CD4-positive, alpha-beta T cell (primary cell): ENCODE measurements around the gene GFM2. TPM values are rescaled to one million over a fixed set of nuclear protein-coding genes. Genes with fewer than 3 reads are reported as not detected.

Experiments
- ATAC-seq: fragments of 200-7000 bp; cut with Tn5 transposase; one replicate; pipeline ENCODE4 v1.10.0; 2022; ENCODE audit warnings: mild to moderate bottlenecking; ENCODE audit not compliant: poor library complexity
- CTCF ChIA-PET: fragments of 350-600 bp; sonication (Branson Sonifier 250); formaldehyde crosslinking; loops from one replicate; lab custom pipeline; 2021; ENCODE audit warnings: antibody characterized with exemption, inconsistent platforms; lab: Charles Lee
- POLR2A ChIA-PET: fragments of 350-600 bp; sonication (Branson Sonifier 250); formaldehyde crosslinking; loops from one replicate; lab custom pipeline; 2021; ENCODE audit warnings: antibody characterized with exemption, inconsistent platforms; lab: Charles Lee
- DNase-seq, 14 experiments: peaks; one replicate each; pipeline ENCODE4 v3.0.0-alpha.2; 2013 to 2020; ENCODE audit warnings: mixed read lengths in 2 of 14
- H3K27ac ChIP-seq, 2 donors: one replicate each; pipeline versions ENCODE4 v1.5.1 to v1.7.0; 2013; ENCODE audit warnings: low read length in 2 of 2, low read depth in 1 of 2, mild to moderate bottlenecking in 1 of 2
- H3K27me3 ChIP-seq, 2 experiments: 1 replicate in 1 of 2; 2 replicates in 1 of 2; pipeline versions ENCODE4 v1.6.1 to v1.7.0; 2013; ENCODE audit warnings: low read length in 2 of 2, control low read depth in 1 of 2, mild to moderate bottlenecking in 1 of 2, moderate library complexity in 1 of 2; ENCODE audit not compliant: insufficient read depth in 2 of 2, control insufficient read depth in 1 of 2
- H3K36me3 ChIP-seq: one replicate; pipeline ENCODE4 v1.6.1; 2013; ENCODE audit warnings: low read length, control low read depth; ENCODE audit not compliant: insufficient read depth
- H3K4me1 ChIP-seq: one replicate; pipeline ENCODE4 v1.6.1; 2013; ENCODE audit warnings: low read length, control low read depth; ENCODE audit not compliant: insufficient read depth
- H3K4me3 ChIP-seq: one replicate; pipeline ENCODE4 v1.5.1; 2013; ENCODE audit warnings: mild to moderate bottlenecking, low read length, moderate library complexity
- H3K9me3 ChIP-seq, 2 experiments: 1 replicate in 1 of 2; 2 replicates in 1 of 2; pipeline versions ENCODE4 v1.6.1 to v1.7.0; 2013; ENCODE audit warnings: low read length in 2 of 2, mild to moderate bottlenecking in 2 of 2, control low read depth in 1 of 2, moderate library complexity in 1 of 2; ENCODE audit not compliant: control insufficient read depth in 1 of 2, insufficient read depth in 1 of 2
- H3K27ac Mint-ChIP-seq: one replicate; pipeline ENCODE4 v1.8.0; 2020; ENCODE audit warnings: mixed read lengths
- H3K27me3 Mint-ChIP-seq: one replicate; pipeline ENCODE4 v1.8.0; 2021; ENCODE audit warnings: mixed read lengths
- H3K36me3 Mint-ChIP-seq: one replicate; pipeline ENCODE4 v1.8.0; 2021; ENCODE audit warnings: low read depth, mixed read lengths
- H3K4me1 Mint-ChIP-seq: one replicate; pipeline ENCODE4 v1.8.0; 2021; ENCODE audit warnings: low read depth, mixed read lengths
- H3K4me3 Mint-ChIP-seq: one replicate; pipeline ENCODE4 v1.8.0; 2020; ENCODE audit warnings: mild to moderate bottlenecking, mixed read lengths
- H3K9me3 Mint-ChIP-seq: one replicate; pipeline ENCODE4 v1.8.0; 2020; ENCODE audit warnings: mixed read lengths
- intact Hi-C, 2 experiments: fragments of 100-400 bp; cut with DNase I in 1 of 2; cut with micrococcal nuclease in 1 of 2; formaldehyde crosslinking; loops; one replicate each; pipeline versions ENCODE4 v1.15.1 to v1.9.0; 2023 to 2025; cut with DNase I, micrococcal nuclease
- total RNA-seq, 174 experiments: library from RNA in 2 of 174; stranded (reverse) in 2 of 174; gene quantifications; one replicate each; pipeline ENCODE4 v1.2.3 and lab custom pipeline; 2021 to 2026
- TF ChIP-seq, protein P1 (sequence below): fragments of 200-600 bp; IDR thresholded peaks from one replicate; pipeline ENCODE4 v1.8.0; 2022; ENCODE audit warnings: antibody characterized with exemption, mild to moderate bottlenecking

Gene GFM2
- total RNA-seq, 2 experiments from 2014 or later = 10.9 to 12.3 TPM

DNA sequence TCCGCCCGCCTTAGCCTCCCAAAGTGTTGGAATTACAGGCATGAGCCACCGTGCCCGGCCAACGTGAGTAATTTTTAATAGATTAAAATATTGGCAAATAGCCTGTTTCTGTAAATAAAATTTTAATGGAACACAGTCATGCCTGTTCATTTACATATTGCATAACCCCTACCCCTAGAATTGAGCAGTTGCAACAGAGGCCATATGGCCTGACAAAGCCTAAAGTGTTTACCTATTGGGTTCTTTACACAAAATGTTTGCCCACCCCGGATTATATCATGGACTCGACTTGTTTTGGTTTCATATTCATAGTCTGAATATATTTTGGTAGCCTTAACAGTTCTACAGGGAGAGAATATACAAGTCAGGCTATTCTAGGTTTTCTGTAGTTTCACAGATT lies 5.4 kb upstream of the GFM2 start:
- H3K4me3 ChIP-seq = no peak overlapping the region
- Mint-ChIP-seq H3K4me1 (peaks cover 10% of the 10 kb centered on the region), H3K36me3 (peaks cover 76% of the 10 kb centered on the region), H3K27me3 (no peaks in the 10 kb centered on the region), H3K9me3 (no peaks in the 10 kb centered on the region), H3K27ac (no peak overlapping the region), H3K4me3 (peak overlapping the region; percentile 13)
- DNase-seq (no peak), ATAC-seq (no peak)
- H3K27ac ChIP-seq = no peak overlapping the region
- no peaks in the 10 kb centered on the region for H3K27me3 ChIP-seq
- H3K9me3 ChIP-seq = no peaks in the 10 kb centered on the region
- CTCF ChIA-PET = no interaction called here
- peaks cover 8% of the 10 kb centered on the region for H3K4me1 ChIP-seq
- peaks cover 77% of the 10 kb centered on the region for H3K36me3 ChIP-seq
- POLR2A ChIA-PET = no interaction called here
- TF ChIP-seq, protein P1, sequence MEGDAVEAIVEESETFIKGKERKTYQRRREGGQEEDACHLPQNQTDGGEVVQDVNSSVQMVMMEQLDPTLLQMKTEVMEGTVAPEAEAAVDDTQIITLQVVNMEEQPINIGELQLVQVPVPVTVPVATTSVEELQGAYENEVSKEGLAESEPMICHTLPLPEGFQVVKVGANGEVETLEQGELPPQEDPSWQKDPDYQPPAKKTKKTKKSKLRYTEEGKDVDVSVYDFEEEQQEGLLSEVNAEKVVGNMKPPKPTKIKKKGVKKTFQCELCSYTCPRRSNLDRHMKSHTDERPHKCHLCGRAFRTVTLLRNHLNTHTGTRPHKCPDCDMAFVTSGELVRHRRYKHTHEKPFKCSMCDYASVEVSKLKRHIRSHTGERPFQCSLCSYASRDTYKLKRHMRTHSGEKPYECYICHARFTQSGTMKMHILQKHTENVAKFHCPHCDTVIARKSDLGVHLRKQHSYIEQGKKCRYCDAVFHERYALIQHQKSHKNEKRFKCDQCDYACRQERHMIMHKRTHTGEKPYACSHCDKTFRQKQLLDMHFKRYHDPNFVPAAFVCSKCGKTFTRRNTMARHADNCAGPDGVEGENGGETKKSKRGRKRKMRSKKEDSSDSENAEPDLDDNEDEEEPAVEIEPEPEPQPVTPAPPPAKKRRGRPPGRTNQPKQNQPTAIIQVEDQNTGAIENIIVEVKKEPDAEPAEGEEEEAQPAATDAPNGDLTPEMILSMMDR = no peak
- intact Hi-C loops = no loop called here

DNA sequence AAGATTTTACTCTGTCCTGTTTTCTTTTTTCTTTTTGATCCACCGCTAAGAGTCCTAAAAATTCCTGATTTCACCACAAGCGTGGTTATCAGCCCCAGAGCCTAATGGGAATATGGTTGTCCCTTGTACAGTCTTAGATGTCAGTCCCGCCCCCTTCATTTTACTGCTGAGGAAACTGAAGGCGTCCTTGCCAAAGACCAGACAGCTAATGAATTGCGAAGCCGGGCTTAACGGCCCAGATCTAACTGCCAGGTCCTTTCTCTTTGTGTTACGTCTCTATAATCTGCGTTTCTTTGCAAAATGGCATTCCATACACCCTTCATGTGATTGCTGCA lies 629 bp upstream of the GFM2 start:
- H3K4me3 Mint-ChIP-seq = peak overlapping the region; percentile 98
- H3K4me3 ChIP-seq = peak overlapping the region; percentile 100
- H3K4me1 ChIP-seq = peaks cover 29% of the 10 kb centered on the region
- H3K27ac ChIP-seq = peak overlapping the region; percentile 66 to 82
- intact Hi-C loops = loop anchor here (2.0 to 10.0 kb wide), 13 partner anchors 80 to 1489 kb away; partner anchors contain the start of genes ANKRA2 (in 1 of the 2), ANKRD31 (in 1 of the 2), CERT1 (in 1 of the 2) and GCNT4 (in 1 of the 2)
- peak overlapping the region; percentile 94 for H3K27ac Mint-ChIP-seq
- ATAC-seq (peak; percentile 16), DNase-seq (peak in 2 of 14 experiments; percentile 10 to 49)
- peaks cover 40% of the 10 kb centered on the region for H3K4me1 Mint-ChIP-seq
- no peaks in the 10 kb centered on the region for H3K27me3 ChIP-seq
- ChIA-PET CTCF (interaction anchor here (0.9 to 1.6 kb wide), 3 partner anchors 343 to 569 kb away, joined by 3 to 4 read pairs (median 3); partner anchors contain the start of genes ANKRD31 and HMGCR), POLR2A (interaction anchor here (0.9 to 2.1 kb wide), 7 partner anchors 13 to 569 kb away, joined by 3 to 9 read pairs (median 5); partner anchors contain the start of genes ANKRD31, HEXB and HMGCR)
- TF ChIP-seq, protein P1 = no peak
- H3K27me3 Mint-ChIP-seq = no peaks in the 10 kb centered on the region
- peaks cover 45% of the 10 kb centered on the region for H3K36me3 ChIP-seq
- no peaks in the 10 kb centered on the region for H3K9me3 ChIP-seq
- no peaks in the 10 kb centered on the region for H3K9me3 Mint-ChIP-seq
- H3K36me3 Mint-ChIP-seq = peaks cover 64% of the 10 kb centered on the region

DNA sequence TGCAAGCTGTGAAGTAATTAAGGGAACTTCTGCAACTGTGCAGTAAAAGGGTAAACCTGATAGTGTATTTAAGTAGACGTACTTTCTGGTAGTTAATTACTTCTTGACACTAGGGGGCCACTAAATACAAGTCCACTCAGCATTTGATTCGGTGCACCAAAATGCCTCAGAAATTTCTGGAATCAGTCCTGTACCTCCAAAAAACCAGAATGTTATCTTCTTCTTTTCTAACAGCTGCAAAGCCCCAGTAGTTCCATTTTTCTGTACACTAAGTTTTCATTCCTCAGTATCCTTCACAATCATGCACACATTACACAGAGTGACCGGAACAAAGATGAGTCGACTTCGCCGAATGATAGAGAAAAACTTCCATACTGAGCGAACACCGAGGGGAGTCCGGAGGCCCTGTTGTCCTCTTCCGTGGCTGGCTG lies 484 bp downstream of the GFM2 start:
- TF ChIP-seq, protein P1 = peak; percentile 87
- Mint-ChIP-seq H3K27ac (peak overlapping the region; percentile 94), H3K4me3 (peak overlapping the region; percentile 98), H3K9me3 (no peaks in the 10 kb centered on the region), H3K27me3 (no peaks in the 10 kb centered on the region), H3K4me1 (peaks cover 49% of the 10 kb centered on the region), H3K36me3 (peaks cover 66% of the 10 kb centered on the region)
- Histone ChIP-seq H3K27ac (peak overlapping the region; percentile 66 to 82), H3K9me3 (no peaks in the 10 kb centered on the region), H3K4me1 (peaks cover 29% of the 10 kb centered on the region), H3K4me3 (peak overlapping the region; percentile 100), H3K27me3 (no peaks in the 10 kb centered on the region), H3K36me3 (peaks cover 44% of the 10 kb centered on the region)
- peak; percentile 48 for ATAC-seq
- CTCF ChIA-PET = interaction anchor here (1.0 to 1.6 kb wide), 4 partner anchors 9 to 571 kb away, joined by 3 to 6 read pairs (median 4); partner anchors contain the start of genes ANKRD31 and HMGCR
- intact Hi-C loops = loop anchor here (1.0 to 10.0 kb wide), 16 partner anchors 79 to 1490 kb away; partner anchors contain the start of genes ANKRD31 (in 2 of the 2), ANKRA2 (in 1 of the 2), CERT1 (in 1 of the 2) and GCNT4 (in 1 of the 2)
- POLR2A ChIA-PET = interaction anchor here (0.6 to 2.1 kb wide), 12 partner anchors 11 to 1268 kb away, joined by 3 to 9 read pairs (median 4); partner anchors contain the start of genes ANKRD31, BTF3, HEXB and HMGCR
- DNase-seq = peak in 5 of 14 experiments; percentile 2 to 77 (median 57)
